Gastrocnemius medialis (tissue), 4 donors: ENCODE results near the gene XPC. TPM values are rescaled to one million over a fixed set of nuclear protein-coding genes. Genes with fewer than 3 reads are reported as not detected.

Experiments
- ATAC-seq, 2 donors: fragments of 150-250 bp; one replicate each; pipeline ENCODE4 v1.9.1; 2016
- DNase-seq, 2 donors: peaks; one replicate each; pipeline ENCODE4 v3.0.0-alpha.2; 2019
- H3K27ac ChIP-seq, 4 donors: fragments of 200-600 bp; sonication (generic); 1 replicate in 1 of 4; 2 replicates in 3 of 4; pipeline ENCODE4 v1.5.1; 2016 to 2018; ENCODE audit warnings: mild to moderate bottlenecking in 2 of 4, moderate library complexity in 1 of 4
- H3K27me3 ChIP-seq, 3 donors: fragments of 200-600 bp; sonication (generic) in 2 of 3; 1 replicate in 1 of 3; 2 replicates in 2 of 3; pipeline versions ENCODE4 v1.5.1 to v1.6.0; 2016 to 2019; ENCODE audit warnings: mild to moderate bottlenecking in 1 of 3, moderate library complexity in 1 of 3
- H3K36me3 ChIP-seq, 2 donors: fragments of 200-600 bp; sonication (generic) in 1 of 2; one replicate each; pipeline ENCODE4 v1.5.1; 2017 to 2018
- H3K4me1 ChIP-seq, 2 donors: fragments of 200-600 bp; sonication (generic) in 1 of 2; one replicate each; pipeline ENCODE4 v1.5.1; 2016 to 2017; ENCODE audit warnings: mild to moderate bottlenecking in 2 of 2
- H3K4me3 ChIP-seq, 4 donors: fragments of 200-600 bp; sonication (generic) in 3 of 4; 1 replicate in 1 of 4; 2 replicates in 3 of 4; pipeline ENCODE4 v1.5.1; 2016 to 2019; ENCODE audit warnings: mild to moderate bottlenecking in 2 of 4
- H3K9me3 ChIP-seq, 3 donors: fragments of 200-600 bp; sonication (generic) in 2 of 3; 1 replicate in 1 of 3; 2 replicates in 2 of 3; pipeline ENCODE4 v1.5.1; 2016 to 2019
- POLR2A ChIP-seq, 2 donors: fragments of 450-650 bp; IDR thresholded peaks; one replicate each; pipeline ENCODE4 v1.6.1; 2017; ENCODE audit warnings: antibody characterized with exemption in 2 of 2, mild to moderate bottlenecking in 2 of 2, moderate library complexity in 2 of 2
- in situ Hi-C, 4 donors: fragments of 200-750 bp; cut with MboI; loops; one replicate each; pipeline versions ENCODE4 v1.15.0 to v1.8.0; 2017; ENCODE audit warnings: low sequenced_read_pairs in 4 of 4
- intact Hi-C: fragments of 100-400 bp; cut with DNase I; formaldehyde crosslinking; loops from one replicate; pipeline ENCODE4 v1.15.1; 2023; ENCODE audit warnings: low total_unique reads
- total RNA-seq, 4 donors: library from RNA; depleted of rRNA; stranded (reverse); fragments of >200 nt; gene quantifications; one replicate each; pipeline versions ENCODE4 v1.1.0 to v1.2.3, GENCODE V29; 2016
- TF ChIP-seq, protein P1 (sequence below), 5 experiments: fragments of 450-650 bp in 3 of 5; fragments of 200-600 bp in 2 of 5; sonication (generic) in 2 of 5; IDR thresholded peaks in 4 of 5; conservative IDR thresholded peaks in 1 of 5; 1 replicate in 4 of 5; 2 replicates in 1 of 5; pipeline ENCODE4 v1.5.1; 2016 to 2019; ENCODE audit warnings: antibody characterized with exemption in 5 of 5, mild to moderate bottlenecking in 3 of 5, moderate library complexity in 3 of 5

The XPC gene
- total RNA-seq, 4 donors from 2014 or later, result 22.0 to 30.6 (median 27.0) TPM

DNA sequence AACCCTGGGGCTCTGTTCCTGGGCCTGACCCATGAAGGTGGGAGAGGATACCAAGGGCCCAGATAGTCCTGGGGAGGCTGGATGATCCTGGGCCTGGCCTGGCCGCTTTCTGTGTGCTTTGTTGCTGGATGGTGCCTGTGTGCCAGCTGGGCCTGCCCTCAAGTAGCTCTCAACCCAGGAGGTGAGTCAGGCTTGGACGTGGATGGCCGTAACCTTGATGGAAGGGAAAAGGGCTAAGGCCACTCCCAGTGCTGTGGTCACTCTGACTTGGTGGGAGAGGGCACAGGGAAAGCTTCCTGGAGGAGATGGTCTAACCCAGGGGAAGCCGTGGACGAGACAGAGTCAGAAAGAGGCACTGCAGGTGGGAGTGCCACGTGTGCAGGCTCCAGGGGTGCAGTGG is 44.1 kb downstream of the XPC start:
- no peaks in the 10 kb centered on the region for H3K9me3 ChIP-seq
- no peaks in the 10 kb centered on the region for H3K27me3 ChIP-seq
- H3K4me1 ChIP-seq, result peaks cover 19 to 28% of the 10 kb centered on the region in 2 donors
- DNase-seq (no peak), ATAC-seq (no peak)
- in situ Hi-C loops, result loop anchor here in 1 of 4 donors (25.0 kb wide), 1 partner anchor 928 kb away; the partner anchor contains the start of gene MRPS25
- H3K27ac ChIP-seq, result peak overlapping the region in 1 of 4 donors; percentile 97
- intact Hi-C loops, result no loop called here
- TF ChIP-seq, protein P1, sequence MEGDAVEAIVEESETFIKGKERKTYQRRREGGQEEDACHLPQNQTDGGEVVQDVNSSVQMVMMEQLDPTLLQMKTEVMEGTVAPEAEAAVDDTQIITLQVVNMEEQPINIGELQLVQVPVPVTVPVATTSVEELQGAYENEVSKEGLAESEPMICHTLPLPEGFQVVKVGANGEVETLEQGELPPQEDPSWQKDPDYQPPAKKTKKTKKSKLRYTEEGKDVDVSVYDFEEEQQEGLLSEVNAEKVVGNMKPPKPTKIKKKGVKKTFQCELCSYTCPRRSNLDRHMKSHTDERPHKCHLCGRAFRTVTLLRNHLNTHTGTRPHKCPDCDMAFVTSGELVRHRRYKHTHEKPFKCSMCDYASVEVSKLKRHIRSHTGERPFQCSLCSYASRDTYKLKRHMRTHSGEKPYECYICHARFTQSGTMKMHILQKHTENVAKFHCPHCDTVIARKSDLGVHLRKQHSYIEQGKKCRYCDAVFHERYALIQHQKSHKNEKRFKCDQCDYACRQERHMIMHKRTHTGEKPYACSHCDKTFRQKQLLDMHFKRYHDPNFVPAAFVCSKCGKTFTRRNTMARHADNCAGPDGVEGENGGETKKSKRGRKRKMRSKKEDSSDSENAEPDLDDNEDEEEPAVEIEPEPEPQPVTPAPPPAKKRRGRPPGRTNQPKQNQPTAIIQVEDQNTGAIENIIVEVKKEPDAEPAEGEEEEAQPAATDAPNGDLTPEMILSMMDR (IDR thresholded peaks at IDR 0.05 in 4 of 5, conservative IDR thresholded peaks at IDR 0.05 in 1 of 5), result no peak
- TF ChIP-seq POLR2A (IDR thresholded peaks at IDR 0.05), result no peak
- peaks cover 0 to 91% of the 10 kb centered on the region in 2 donors for H3K36me3 ChIP-seq
- H3K4me3 ChIP-seq, result no peak overlapping the region

DNA sequence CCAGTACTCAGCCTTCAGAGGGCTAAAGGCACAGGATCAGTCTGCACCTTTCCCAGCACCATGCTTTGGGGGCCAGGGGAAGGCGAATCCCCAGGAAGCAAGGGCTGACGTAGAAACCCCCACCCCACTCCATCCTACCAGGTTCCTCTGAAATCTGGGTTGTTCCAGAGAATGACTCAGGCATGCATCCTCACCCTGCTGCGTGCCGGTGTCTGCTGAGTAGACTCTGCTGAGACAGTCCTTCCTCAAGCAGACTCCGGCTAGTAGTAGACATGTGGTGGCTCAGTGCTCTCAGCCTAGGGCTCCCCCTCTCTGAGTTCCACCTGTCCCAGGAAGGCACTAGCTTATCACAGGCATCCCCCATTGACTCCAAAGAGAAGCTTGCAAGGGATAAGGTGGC is 44.5 kb downstream of the XPC start:
- ATAC-seq, result no peak
- in situ Hi-C loops (loop anchor here in 1 of 4 donors (25.0 kb wide), 1 partner anchor 928 kb away; the partner anchor contains the start of gene MRPS25), intact Hi-C loops (no loop called here)
- TF ChIP-seq, protein P1 (IDR thresholded peaks at IDR 0.05 in 4 of 5, conservative IDR thresholded peaks at IDR 0.05 in 1 of 5), result no peak
- no peak for TF ChIP-seq POLR2A (IDR thresholded peaks at IDR 0.05)
- peaks cover 19 to 28% of the 10 kb centered on the region in 2 donors for H3K4me1 ChIP-seq
- no peak overlapping the region for H3K4me3 ChIP-seq
- H3K36me3 ChIP-seq, result peaks cover 0 to 88% of the 10 kb centered on the region in 2 donors
- H3K9me3 ChIP-seq, result no peaks in the 10 kb centered on the region
- DNase-seq, result no peak
- peak overlapping the region in 1 of 4 donors; percentile 97 for H3K27ac ChIP-seq
- H3K27me3 ChIP-seq, result no peaks in the 10 kb centered on the region

DNA sequence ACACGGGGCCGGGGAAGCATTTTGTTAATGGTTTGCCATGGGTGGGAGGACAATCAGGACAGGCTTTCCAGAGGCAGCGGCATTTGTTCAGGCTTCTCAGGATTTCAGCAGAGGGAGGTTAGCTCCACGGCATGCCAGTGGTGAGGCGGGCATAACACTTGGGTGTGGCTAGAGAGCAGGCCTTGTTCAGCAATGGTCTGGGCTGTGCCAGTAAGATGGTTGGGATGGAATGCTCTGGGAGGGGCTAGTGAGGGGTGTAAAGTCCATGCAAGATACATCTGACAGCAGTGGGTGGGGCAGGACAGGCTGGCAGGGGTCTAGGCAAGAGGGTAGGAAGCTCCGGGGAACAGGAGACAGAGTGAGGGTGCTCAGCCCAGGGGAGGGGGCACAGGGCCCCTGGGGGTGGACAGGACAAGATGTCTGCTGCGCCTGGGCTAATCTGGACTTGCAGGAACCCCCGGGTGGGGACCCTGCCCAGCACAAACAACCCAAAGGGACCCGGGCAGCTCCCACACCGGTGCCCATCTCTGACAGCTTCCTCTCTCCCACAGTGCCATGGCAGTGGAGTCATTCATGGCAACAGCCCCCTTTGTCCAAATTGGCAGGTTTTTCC is 45.1 kb downstream of the XPC start:
- DNase-seq (no peak), ATAC-seq (no peak)
- Histone ChIP-seq H3K4me1 (peaks cover 19 to 29% of the 10 kb centered on the region in 2 donors), H3K27me3 (no peaks in the 10 kb centered on the region), H3K4me3 (no peak overlapping the region), H3K36me3 (peaks cover 0 to 82% of the 10 kb centered on the region in 2 donors), H3K9me3 (no peaks in the 10 kb centered on the region), H3K27ac (no peak overlapping the region)
- intact Hi-C loops, result no loop called here
- in situ Hi-C loops, result loop anchor here in 1 of 4 donors (25.0 kb wide), 1 partner anchor 929 kb away; the partner anchor contains the start of gene MRPS25
- TF ChIP-seq, protein P1 (IDR thresholded peaks at IDR 0.05 in 4 of 5, conservative IDR thresholded peaks at IDR 0.05 in 1 of 5), result no peak
- no peak for TF ChIP-seq POLR2A (IDR thresholded peaks at IDR 0.05)

DNA sequence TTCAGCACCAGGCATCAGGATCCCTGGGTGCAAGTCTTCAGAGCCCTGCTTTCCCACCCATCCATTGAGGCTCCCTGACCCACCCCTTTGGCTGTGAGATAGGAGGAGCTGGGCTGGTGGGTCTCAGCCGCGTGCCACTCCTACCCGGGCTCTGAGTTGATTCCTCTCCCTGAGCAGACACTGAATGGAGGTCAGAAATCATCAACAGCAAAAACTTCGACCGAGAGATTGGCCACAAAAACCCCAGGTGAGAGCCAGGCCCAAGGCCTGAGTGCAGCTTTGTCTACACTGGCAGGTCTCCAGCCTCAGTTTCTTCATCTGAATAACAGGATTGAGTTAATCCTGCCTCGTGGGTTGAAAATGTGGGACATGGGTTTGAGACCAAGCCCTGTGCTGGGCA is 45.7 kb downstream of the XPC start:
- TF ChIP-seq, protein P1 (IDR thresholded peaks at IDR 0.05 in 4 of 5, conservative IDR thresholded peaks at IDR 0.05 in 1 of 5), result no peak
- no peak for TF ChIP-seq POLR2A (IDR thresholded peaks at IDR 0.05)
- no peak for ATAC-seq
- H3K27me3 ChIP-seq, result no peaks in the 10 kb centered on the region
- no peak overlapping the region for H3K4me3 ChIP-seq
- peaks cover 16 to 29% of the 10 kb centered on the region in 2 donors for H3K4me1 ChIP-seq
- DNase-seq, result no peak
- H3K9me3 ChIP-seq, result no peaks in the 10 kb centered on the region
- in situ Hi-C loops (loop anchor here in 1 of 4 donors (25.0 kb wide), 1 partner anchor 930 kb away; the partner anchor contains the start of gene MRPS25), intact Hi-C loops (no loop called here)
- H3K36me3 ChIP-seq, result peaks cover 0 to 77% of the 10 kb centered on the region in 2 donors
- no peak overlapping the region for H3K27ac ChIP-seq
